ENCODE data around the gene SGPP2.

The SGPP2 gene

GRCh38 chr2:222421626-222422025 is 2.7 kb upstream of the SGPP2 start:
- Histone ChIP-seq H3K9me3 (ENCODE audit: control insufficient read depth, insufficient read depth, low read length) (peaks cover 5% of the 10 kb centered on the region; the same call in 1 of the 2 replicates), H3F3A (ENCODE audit: control insufficient read depth, insufficient read depth) (no peaks in the 10 kb centered on the region), H3K27ac (ENCODE audit: low read depth, low read length) (no peak overlapping the region), H3K4me2 (ENCODE audit: low read length) (no peak overlapping the region), H3K4me1 (ENCODE audit: control insufficient read depth, low read length) (no peaks in the 10 kb centered on the region; the same call in 1 of the 2 replicates), H3K36me3 (ENCODE audit: control insufficient read depth, low read length) (no peaks in the 10 kb centered on the region), H3K4me3 (ENCODE audit: low read length) (no peak overlapping the region), H4K20me1 (ENCODE audit: control insufficient read depth, insufficient read depth, low read depth, low read length) (no peaks in the 10 kb centered on the region), H3K79me2 (ENCODE audit: control insufficient read depth, low read length) (no peaks in the 10 kb centered on the region), H3K9me2 (replicated peaks; ENCODE audit: control insufficient read depth, low read length) (no peaks in the 10 kb centered on the region), H3K27me3 (ENCODE audit: control insufficient read depth, low read length) (peaks cover 45% of the 10 kb centered on the region)
- TF ChIP-seq EZH2phosphoT487 (IDR thresholded peaks at IDR 0.05; ENCODE audit: borderline replicate concordance, low read length) (no peak), CTCF (IDR thresholded peaks at IDR 0.05; ENCODE audit: low read depth, low read length, poor library complexity, severe bottlenecking) (no peak)

- Histone ChIP-seq H4K20me1 (ENCODE audit: control insufficient read depth, insufficient read depth, low read depth, low read length) (no peaks in the 10 kb centered on the region), H3K9me3 (ENCODE audit: control insufficient read depth, insufficient read depth, low read length) (peaks cover 5% of the 10 kb centered on the region; the same call in 1 of the 2 replicates), H3K4me3 (ENCODE audit: low read length) (no peak overlapping the region), H3K9me2 (replicated peaks; ENCODE audit: control insufficient read depth, low read length) (no peaks in the 10 kb centered on the region), H3K4me1 (ENCODE audit: control insufficient read depth, low read length) (peaks cover 8% of the 10 kb centered on the region), H3K4me2 (ENCODE audit: low read length) (no peak overlapping the region), H3K79me2 (ENCODE audit: control insufficient read depth, low read length) (no peaks in the 10 kb centered on the region), H3K27me3 (ENCODE audit: control insufficient read depth, low read length) (peaks cover 46% of the 10 kb centered on the region), H3F3A (ENCODE audit: control insufficient read depth, insufficient read depth) (no peaks in the 10 kb centered on the region), H3K36me3 (ENCODE audit: control insufficient read depth, low read length) (no peaks in the 10 kb centered on the region), H3K27ac (ENCODE audit: low read depth, low read length) (no peak overlapping the region)
- no peak for TF ChIP-seq EZH2phosphoT487 (IDR thresholded peaks at IDR 0.05; ENCODE audit: borderline replicate concordance, low read length)
These were observed 1.2 kb upstream of the SGPP2 start for GRCh38 chr2:222423186-222423585.

- H3K4me2 ChIP-seq (ENCODE audit: low read length) = no peak overlapping the region
- peaks cover 5% of the 10 kb centered on the region; the same call in 1 of the 2 replicates for H3K9me3 ChIP-seq (ENCODE audit: control insufficient read depth, insufficient read depth, low read length)
- H4K20me1 ChIP-seq (ENCODE audit: control insufficient read depth, insufficient read depth, low read depth, low read length) = no peaks in the 10 kb centered on the region
- H3K27me3 ChIP-seq (ENCODE audit: control insufficient read depth, low read length) = peaks cover 46% of the 10 kb centered on the region
- H3K4me1 ChIP-seq (ENCODE audit: control insufficient read depth, low read length) = peaks cover 8% of the 10 kb centered on the region
- no peak overlapping the region for H3K4me3 ChIP-seq (ENCODE audit: low read length)
- H3K79me2 ChIP-seq (ENCODE audit: control insufficient read depth, low read length) = no peaks in the 10 kb centered on the region
- no peak overlapping the region for H3K27ac ChIP-seq (ENCODE audit: low read depth, low read length)
- H3K36me3 ChIP-seq (ENCODE audit: control insufficient read depth, low read length) = no peaks in the 10 kb centered on the region
- H3K9me2 ChIP-seq (replicated peaks; ENCODE audit: control insufficient read depth, low read length) = no peaks in the 10 kb centered on the region
- no peak for TF ChIP-seq EZH2phosphoT487 (IDR thresholded peaks at IDR 0.05; ENCODE audit: borderline replicate concordance, low read length)
- TF ChIP-seq CTCF (IDR thresholded peaks at IDR 0.05; ENCODE audit: low read depth, low read length, poor library complexity, severe bottlenecking) = no peak
- no peaks in the 10 kb centered on the region for H3F3A ChIP-seq (ENCODE audit: control insufficient read depth, insufficient read depth)
These were observed 589 bp upstream of the SGPP2 start for GRCh38 chr2:222423632-222424275.

All from DOHH2 (cell line).